CD4-positive, alpha-beta T cell treated with Interleukin-12 subunit alpha and Interleukin-12 subunit beta, for 1 hour (primary cell): ENCODE results near the gene TLR9.
"Not testable (repeated sequence)": the region's sequence is repeated elsewhere in the genome, so short reads cannot be mapped to it uniquely, and the experiment has no call there.

Source experiments
- DNase-seq: peaks from one replicate; pipeline ENCODE4 v3.0.0-alpha.2; 2020

Gene TLR9

GRCh38 chr3:52225452-52226228 lies at the start of gene TLR9:
Gene TLR9 (minus strand): TSS chr3:52225645. CDS start chr3:52225529, 116 bp downstream.
- no peak for DNase-seq

- DNase-seq: not testable (repeated sequence)
Observed at GRCh38 chr3:52274781-52275180, 49.3 kb upstream of the TLR9 start.

- no peak for DNase-seq
Observed at GRCh38 chr3:52272831-52273230, 47.4 kb upstream of the TLR9 start.

GRCh38 chr3:52272172-52272571 lies 46.7 kb upstream of the TLR9 start:
- DNase-seq: not testable (repeated sequence)

- no peak for DNase-seq
Observed at GRCh38 chr3:52270252-52270754, 44.9 kb upstream of the TLR9 start.

- DNase-seq: no peak
Observed at GRCh38 chr3:52269776-52270175, 44.3 kb upstream of the TLR9 start.

- peak; percentile 46 for DNase-seq
Observed at GRCh38 chr3:52268036-52268435, 42.6 kb upstream of the TLR9 start.

GRCh38 chr3:52265387-52265786 lies 39.9 kb upstream of the TLR9 start:
- DNase-seq: no peak

- no peak for DNase-seq
Observed at GRCh38 chr3:52262447-52262846, 37.0 kb upstream of the TLR9 start.

GRCh38 chr3:52259448-52259847 lies 34.0 kb upstream of the TLR9 start:
- DNase-seq: no peak

- DNase-seq: no peak
Observed at GRCh38 chr3:52259035-52259434, 33.6 kb upstream of the TLR9 start.

GRCh38 chr3:52257911-52258310 lies 32.5 kb upstream of the TLR9 start:
- no peak for DNase-seq

GRCh38 chr3:52256622-52257021 lies 31.2 kb upstream of the TLR9 start:
- no peak for DNase-seq

GRCh38 chr3:52256159-52256558 lies 30.7 kb upstream of the TLR9 start:
- no peak for DNase-seq

GRCh38 chr3:52254608-52255007 lies 29.2 kb upstream of the TLR9 start:
- DNase-seq: no peak

GRCh38 chr3:52253314-52254304 lies 28.2 kb upstream of the TLR9 start:
- peak; percentile 87 for DNase-seq

- no peak for DNase-seq
Observed at GRCh38 chr3:52250122-52250521, 24.7 kb upstream of the TLR9 start.

- no peak for DNase-seq
Observed at GRCh38 chr3:52249683-52250082, 24.2 kb upstream of the TLR9 start.

- DNase-seq: no peak
Observed at GRCh38 chr3:52248816-52249547, 23.5 kb upstream of the TLR9 start.

- DNase-seq: no peak
Observed at GRCh38 chr3:52248165-52248541, 22.7 kb upstream of the TLR9 start.

GRCh38 chr3:52247409-52248164 lies 22.1 kb upstream of the TLR9 start:
- no peak for DNase-seq
